GM18526 (cell line): ENCODE data around the gene BATF.

Experiments used
- POLR2A ChIP-seq: IDR thresholded peaks from 3 replicates; pipeline ENCODE4 v1.6.1; 2011; ENCODE audit not compliant: insufficient read length; ENCODE audit errors: extremely low read depth

The BATF gene

GRCh38 chr14:75562089-75562488, 39.8 kb downstream of the BATF start:
- TF ChIP-seq POLR2A = no peak

DNA sequence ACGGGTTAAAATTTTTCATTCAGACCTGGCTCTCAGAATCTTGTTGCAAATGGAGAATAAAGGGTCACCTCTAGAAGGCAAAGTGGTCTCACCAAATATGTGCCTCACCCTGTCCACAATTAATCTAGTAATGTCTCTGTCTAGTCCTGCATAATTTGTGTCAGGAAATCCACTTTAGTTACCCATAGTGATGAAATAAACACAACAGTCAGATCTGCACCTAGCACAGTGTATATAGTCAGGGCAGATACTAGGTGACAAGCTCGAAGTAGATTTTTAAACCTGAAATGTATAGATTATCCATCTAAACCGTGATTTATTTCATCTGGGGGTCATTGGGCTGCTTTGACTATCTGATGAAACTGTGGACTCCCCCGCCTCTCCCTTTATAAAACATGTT, 40.2 kb downstream of the BATF start:
- TF ChIP-seq POLR2A = no peak

GRCh38 chr14:75563931-75564330, 41.7 kb downstream of the BATF start:
- no peak for TF ChIP-seq POLR2A

DNA sequence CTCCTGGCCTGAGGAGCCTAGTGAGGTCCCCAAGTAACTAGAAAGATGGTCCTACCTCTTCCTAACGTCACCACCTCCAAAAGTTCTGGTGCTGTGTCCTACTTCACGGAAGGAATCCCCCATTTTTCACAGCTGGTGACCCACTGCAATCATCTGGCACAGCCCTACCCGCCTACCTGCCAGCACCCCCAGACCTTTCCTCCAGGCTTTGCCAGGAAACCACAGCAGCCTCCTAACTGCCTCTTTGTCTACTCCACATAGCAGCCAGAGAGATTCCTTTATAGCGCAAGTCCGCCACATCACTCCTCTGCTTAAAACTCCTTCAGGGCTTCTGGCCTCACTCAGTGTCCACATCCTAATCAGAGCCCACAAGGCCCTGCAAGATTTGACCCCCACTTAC, 42.8 kb downstream of the BATF start:
- TF ChIP-seq POLR2A = no peak

- TF ChIP-seq POLR2A = no peak
These were observed 44.1 kb downstream of the BATF start for GRCh38 chr14:75566321-75566720.

DNA sequence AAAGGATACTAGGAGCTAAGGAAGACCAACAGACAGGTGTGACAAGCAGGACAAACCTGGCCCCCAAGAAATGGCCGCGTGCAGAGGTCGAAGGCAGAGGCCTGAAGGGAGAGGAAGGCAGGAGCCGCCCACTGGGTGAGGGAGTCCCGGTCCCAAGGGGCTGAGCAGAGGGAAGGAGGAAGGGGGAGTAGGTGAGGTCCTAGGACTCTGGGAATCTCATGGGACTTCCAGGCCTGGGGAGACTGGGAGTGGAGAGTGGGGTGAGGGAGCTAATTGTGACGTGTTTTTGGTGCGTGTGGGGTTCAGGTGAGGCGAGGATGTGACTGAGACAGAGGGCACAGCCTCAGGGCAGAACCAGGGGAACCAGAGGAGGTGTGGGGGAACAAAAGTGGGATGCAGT, 44.5 kb downstream of the BATF start:
- no peak for TF ChIP-seq POLR2A

- no peak for TF ChIP-seq POLR2A
These were observed 45.9 kb downstream of the BATF start for GRCh38 chr14:75568140-75568539.

DNA sequence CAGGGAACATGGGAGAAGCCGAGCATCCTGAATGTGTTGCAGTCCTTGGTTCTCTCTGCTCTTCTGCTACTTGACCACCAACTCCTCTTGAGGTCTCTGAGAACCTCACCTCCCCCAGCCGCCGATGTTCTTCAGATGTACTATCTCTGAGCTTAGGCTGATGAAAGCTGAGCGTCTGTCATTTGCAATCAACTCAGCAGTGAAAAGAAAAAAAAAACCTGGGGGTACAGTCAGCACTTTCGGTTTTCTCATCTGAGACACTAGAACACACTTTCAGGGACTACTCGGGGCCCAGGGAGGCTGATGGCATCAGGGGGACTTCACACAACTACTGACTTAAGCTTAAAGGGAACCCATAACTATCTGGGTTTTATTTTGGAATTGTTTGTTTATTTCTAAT, 46.5 kb downstream of the BATF start:
- no peak for TF ChIP-seq POLR2A

DNA sequence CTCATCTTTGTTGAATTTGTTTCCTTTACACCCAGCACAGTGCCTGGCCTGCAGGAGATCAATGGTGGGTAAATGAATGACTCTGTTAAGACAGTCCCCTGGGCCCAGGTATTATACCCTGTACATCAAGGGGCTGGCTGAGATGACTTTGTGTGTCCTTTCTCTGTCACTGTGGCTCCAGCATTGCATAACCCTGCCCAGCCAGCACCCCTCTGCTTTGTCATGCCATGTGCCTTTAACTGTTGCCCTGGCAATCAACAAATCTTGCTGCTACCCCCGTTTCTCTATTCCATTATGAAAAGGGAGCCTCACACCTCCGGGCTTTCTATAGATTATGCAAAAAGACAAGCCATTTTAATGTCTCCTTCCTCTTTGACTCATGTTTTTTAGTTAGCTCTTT, 48.5 kb downstream of the BATF start:
- TF ChIP-seq POLR2A = no peak

- TF ChIP-seq POLR2A = no peak
These were observed 49.8 kb downstream of the BATF start for GRCh38 chr14:75572104-75572503.

DNA sequence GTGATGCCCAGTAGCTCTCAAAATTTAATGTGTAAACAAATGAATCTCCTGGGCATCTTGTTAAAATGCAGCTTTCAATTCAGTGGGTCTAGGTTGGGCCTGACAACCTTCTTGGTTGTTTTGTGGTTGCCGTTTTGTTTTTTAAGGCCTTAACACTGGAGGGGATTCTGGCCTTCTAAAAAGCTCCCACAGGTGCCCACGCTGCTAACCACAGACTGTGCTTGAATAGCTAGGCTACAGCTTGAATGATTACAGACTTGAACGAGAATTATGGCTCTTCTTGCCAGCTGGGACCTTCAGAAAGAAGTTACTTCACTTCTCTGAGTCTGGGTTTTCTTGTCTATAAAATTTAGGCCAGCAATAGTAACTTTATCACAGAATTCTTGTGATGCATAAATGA, 54.8 kb downstream of the BATF start:
- no peak for TF ChIP-seq POLR2A

- TF ChIP-seq POLR2A = no peak
These were observed 55.4 kb downstream of the BATF start for GRCh38 chr14:75577729-75578101.

GRCh38 chr14:75578102-75578785, 56.0 kb downstream of the BATF start, which contains the start of gene FLVCR2:
TSS of gene FLVCR2 (plus strand) at chr14:75578620. CDS start at chr14:75578973, 353 bp downstream.
- TF ChIP-seq POLR2A = no peak

- no peak for TF ChIP-seq POLR2A
These were observed 56.6 kb downstream of the BATF start for GRCh38 chr14:75578786-75579337.

DNA sequence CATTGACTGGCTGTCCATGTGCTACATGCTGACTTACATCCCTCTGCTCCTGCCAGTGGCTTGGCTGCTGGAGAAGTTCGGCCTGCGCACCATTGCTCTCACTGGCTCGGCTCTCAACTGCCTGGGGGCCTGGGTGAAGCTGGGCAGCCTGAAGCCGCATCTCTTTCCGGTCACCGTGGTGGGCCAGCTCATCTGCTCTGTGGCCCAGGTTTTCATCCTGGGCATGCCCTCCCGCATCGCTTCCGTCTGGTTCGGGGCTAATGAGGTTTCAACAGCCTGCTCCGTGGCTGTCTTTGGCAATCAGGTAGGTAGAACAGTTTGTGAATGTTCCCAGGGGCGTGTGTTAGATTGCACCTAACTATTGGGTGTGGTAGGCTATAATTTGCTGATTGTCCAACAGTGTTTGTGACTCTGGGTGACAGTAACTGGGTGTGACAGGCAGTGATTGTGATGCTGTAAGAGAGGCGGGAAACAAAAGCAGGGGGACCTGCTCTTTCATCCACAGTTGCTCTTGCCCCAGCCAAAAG, 57.1 kb downstream of the BATF start:
- TF ChIP-seq POLR2A = no peak

DNA sequence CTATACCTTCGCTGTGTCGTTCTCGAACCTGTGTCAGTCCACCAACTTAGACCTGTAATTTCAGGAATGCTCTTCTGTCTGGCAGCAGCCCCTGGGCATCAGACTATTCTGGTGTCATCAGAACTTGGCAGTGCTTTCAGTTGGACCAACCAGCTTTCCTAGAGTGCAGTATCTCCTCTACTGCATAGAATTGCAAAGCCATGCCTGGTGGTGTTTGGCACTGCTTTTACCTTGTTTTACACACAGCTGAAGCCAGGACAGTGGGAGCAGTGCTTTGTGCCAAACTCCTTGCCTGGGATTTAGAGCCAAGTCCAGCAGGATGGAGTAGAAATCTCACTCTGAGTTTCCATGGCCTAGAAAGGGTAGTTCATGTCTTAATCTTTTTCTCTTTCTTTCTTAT, 57.6 kb downstream of the BATF start:
- no peak for TF ChIP-seq POLR2A

DNA sequence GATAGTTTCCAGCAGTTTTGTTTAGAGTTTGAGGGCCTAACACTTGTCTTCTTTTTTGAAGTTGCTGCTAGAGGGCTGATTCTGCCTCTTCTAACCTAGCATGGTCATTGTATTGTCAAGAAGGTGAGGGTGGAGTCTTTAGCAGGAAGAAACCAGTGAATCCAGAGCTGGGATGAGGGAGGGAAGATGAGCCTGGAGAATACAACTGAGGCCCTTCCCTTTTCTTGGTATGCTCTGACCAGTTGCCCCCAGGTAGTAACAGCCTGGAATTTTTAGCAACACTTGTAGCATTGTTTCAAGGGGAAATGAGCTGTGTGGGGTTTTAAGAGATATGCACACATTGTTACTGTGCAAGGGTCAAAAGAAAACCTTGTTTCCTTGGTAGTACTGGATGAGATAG, 65.1 kb downstream of the BATF start:
- TF ChIP-seq POLR2A = no peak
